Measurements from ENCODE around the gene CGNL1. TPM values are rescaled to one million over a fixed set of nuclear protein-coding genes. Genes with fewer than 3 reads are reported as not detected.

CGNL1 gene
- total RNA-seq, 1 donor: under 0.01 TPM

DNA sequence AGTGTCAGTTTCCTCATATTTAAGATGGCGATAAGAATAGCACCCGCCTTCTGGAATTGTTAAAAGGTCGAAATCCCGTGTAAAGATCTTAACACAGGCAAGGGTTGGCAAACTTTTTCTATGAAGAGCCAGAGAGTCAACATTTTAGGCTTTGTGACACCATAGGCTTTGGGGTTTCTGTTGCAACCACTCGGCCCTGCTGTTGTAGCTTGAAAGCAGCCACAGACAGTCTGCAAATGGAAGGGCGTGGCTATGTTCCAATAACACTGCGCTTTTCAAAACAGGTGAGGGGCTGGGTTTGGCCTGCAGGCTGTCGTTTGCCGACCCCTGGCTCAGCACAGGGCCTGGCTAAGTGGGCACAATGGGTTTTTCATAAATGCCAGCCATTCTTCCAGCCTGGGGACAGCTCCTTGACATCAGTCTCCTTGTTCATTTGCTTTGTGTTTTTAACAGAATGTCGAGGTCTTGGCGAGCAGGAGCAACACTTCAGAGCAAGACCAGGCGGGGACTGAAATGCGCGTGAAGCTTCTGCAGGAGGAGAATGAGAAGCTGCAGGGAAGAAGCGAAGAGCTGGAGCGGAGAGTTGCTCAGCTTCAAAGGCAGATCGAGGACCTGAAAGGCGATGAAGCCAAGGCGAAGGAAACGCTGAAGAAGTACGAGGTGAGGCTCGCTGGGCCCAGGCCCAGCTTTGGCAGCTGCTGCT, 140.2 kb downstream of the CGNL1 start:
- DNase-seq (ENCODE audit: low read depth in 2 of 3, low spot score in 2 of 3): no peak

DNA sequence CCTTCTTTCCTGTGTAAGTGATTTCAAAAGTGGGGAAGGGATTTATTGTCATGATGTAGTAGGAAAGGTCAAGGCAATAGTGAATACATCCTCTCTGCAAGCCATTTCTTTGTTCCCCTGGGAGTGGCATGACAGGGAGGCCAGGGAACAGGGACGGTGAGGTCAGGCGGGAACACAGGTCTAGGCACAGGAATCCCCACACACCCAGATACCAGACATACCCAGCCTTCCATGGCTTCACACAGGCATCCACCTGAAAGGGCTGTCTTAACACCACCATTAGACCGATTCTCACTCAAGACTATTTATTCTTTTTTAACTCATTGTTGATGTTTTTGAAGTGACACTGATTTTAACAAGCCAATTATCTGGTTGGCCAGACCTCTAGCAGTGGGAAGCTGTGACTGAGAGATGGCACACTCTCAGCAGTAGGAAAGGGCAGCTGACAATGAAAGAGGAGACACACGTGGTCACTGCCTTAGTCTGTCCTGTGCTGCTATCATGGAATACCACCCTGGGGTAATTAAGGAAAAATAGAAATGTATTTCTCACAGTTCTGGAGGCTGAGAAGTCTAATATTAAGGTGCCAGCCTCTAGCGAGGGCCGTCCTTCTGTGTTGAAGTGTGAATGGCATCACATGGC, 140.8 kb downstream of the CGNL1 start:
- DNase-seq (ENCODE audit: low read depth in 2 of 3, low spot score in 2 of 3): no peak

DNA sequence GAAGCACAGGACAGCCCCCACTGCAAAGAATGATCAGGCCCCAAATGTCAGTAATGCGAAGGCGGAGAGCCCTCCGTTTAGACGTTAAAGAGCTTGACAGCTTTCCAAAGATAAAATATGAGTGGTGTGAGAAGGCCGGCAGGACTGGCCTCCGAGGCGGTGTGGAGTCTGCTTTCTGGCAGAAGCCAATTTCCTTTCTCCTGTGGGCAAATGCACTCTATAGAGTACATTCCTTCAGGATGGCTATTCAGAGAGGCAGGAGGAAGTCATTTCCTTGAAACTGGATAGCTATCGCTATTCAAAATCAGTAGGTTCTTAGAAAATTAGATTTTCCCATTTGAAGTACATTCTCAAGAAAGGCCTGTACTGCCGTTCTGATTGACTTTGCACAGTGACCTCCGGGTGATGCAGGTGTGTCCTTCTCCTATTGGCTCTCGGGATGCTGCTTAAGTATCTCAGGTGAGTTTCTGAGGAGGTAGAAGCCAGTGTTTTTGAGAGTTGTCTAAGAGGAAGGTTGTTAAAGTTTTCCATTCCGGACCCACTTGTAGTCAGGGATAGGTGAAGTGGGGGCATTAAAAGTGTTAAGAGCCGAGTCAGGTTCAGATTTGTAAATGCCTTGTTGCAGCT, 142.6 kb downstream of the CGNL1 start:
- no peak for DNase-seq (ENCODE audit: low read depth in 2 of 3, low spot score in 2 of 3)

DNA sequence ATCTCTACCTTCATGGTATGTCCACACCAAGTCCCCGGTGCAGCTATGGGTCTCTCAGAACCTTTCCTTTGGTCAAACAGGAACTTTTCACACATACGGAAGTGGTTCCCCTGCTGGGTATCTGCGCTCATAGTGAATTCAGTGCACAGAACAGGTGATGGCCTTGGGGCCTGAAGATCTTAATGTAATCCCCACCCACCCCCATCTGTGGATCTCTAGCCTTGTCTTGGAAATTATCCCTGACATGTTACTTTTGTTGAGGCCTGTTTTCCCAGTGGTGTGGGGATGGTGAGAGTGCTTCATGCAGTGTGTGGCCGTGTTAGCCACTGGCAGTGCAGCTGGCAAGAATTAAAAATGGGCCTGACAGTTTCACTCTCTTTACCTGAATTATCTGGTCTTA, 143.5 kb downstream of the CGNL1 start:
- DNase-seq (ENCODE audit: low read depth in 2 of 3, low spot score in 2 of 3): no peak

DNA sequence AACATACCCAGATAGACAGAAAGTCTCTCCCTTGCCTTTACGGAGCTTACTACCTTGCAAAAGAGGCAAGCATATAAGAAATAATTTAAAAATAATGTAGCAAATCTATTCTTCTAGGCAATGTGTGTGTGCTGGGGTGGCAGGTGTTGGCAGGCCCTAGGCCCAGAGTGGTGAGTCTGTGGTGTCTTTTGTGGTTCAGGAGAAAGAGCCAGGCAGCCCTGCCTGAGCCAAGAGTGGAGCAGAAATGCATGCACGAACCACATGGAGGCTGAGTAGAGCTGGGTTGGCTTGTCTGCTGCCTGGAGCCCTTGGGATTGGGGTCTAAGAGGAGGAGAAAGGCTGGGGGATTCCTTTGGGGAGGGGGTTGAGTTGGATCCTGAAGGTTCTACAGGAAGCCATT, 145.2 kb downstream of the CGNL1 start:
- no peak for DNase-seq (ENCODE audit: low read depth in 2 of 3, low spot score in 2 of 3)

DNA sequence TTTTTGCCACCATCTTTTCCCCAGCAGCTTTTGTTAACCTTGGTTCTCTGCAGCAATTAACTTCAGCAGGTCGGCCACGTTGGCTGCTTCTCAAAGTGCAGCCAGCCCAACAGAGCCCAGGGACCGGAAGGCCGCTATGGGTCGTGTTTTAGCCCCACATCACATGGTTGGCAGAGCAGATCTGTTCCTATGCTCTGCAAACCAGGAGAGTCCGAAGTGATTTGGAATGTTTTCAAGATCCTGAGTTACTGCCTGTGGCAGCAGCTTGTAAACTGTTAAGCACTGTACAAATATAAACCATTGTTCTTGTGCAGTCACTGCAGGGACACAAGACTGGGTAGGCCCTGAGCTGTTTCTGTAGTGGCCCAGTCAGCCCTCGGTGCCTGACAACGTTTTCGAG, 145.8 kb downstream of the CGNL1 start:
- no peak for DNase-seq (ENCODE audit: low read depth in 2 of 3, low spot score in 2 of 3)

DNA sequence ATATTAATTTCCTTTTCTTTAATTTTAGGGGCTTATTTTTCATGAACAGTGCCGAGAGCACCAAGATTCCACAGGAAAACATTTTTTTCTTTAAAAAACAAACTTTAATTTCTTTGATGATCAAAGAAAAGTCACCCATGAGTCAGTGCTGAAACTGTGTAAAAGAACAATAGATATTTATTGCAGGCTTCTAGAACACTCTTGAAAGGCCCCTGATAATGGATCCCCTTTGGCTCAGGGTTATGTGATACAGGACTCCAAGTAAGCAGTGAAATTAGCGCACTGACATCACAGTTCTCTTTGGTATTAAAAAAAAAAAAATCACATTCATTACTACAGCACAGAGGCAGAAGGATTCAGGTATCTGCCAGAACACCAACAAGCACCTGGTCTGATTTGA, 149.3 kb downstream of the CGNL1 start:
- no peak for DNase-seq (ENCODE audit: low read depth in 2 of 3, low spot score in 2 of 3)

DNA sequence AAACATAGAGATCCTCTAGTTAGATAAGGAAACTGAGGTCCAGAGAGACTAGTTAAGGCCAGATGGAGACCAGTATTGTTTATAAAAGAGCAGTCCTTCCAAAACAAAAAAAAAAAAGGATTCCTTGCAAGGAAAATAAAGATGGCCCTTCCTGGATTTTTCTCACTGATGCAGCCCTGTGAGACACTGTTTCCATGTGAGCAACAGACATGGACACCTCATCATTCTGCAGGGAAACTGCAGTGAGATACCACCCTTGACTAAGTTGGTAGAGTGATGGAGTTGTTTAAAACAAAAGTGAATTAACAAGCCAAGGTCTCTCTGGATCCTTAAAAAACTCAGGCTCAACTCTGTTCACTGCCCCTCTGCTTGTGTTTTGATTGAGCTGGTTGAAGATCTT, 149.8 kb downstream of the CGNL1 start:
- DNase-seq (ENCODE audit: low read depth in 2 of 3, low spot score in 2 of 3): no peak

DNA sequence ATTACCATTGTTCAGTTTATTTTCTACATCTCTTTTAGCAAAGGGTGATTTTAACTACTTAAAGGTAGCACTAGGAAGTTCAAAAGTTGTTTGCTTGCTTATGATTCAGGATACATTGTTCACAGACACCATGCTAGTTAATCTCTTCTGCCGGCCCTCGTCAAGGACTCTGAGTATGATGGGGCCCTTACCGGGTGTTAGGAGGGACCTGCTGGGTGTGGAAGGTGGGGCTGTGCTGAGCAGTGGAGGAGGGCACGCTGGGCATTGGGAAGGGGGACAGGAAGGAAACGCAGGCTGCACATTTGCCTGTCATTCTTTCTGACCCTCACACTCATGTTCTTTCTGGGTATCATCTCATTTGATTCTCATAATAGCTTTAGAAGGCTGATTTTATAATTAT, 150.3 kb downstream of the CGNL1 start:
- DNase-seq (ENCODE audit: low read depth in 2 of 3, low spot score in 2 of 3): no peak

DNA sequence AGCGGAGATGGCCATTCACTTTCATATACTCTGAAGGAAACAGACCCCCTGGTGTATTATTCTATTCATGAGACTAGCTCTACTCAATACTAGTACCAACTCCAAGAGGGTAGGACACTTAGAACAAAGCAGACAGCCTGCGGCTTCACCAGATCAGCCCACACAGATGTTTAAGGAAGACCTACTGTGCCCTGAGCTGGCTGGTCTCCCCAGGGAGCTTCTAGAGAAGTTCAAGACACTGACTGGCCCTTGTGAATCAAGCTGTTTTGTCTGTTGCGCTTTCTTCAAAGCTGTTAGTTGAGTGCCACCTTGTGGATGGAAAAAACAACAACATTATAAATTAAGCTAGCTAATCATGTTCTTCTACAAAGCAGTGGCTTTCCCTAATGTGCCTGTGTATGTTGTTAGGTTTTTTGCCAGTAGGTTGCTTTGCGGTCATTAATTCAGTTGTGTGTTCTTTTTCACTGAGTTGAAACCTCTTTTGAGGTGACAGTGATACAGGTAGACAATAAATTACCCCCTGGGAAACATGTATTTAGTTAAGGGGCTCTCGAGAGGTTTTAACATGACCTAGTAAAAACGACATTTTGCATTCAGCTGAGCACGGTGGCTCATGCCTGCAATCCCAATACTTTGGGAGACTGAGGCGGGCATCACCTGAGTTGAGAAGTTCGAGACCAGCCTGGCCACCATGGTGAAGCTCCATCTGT, 151.2 kb downstream of the CGNL1 start:
- DNase-seq (ENCODE audit: low read depth in 2 of 3, low spot score in 2 of 3): peak; percentile 5 to 87 (median 66)

DNA sequence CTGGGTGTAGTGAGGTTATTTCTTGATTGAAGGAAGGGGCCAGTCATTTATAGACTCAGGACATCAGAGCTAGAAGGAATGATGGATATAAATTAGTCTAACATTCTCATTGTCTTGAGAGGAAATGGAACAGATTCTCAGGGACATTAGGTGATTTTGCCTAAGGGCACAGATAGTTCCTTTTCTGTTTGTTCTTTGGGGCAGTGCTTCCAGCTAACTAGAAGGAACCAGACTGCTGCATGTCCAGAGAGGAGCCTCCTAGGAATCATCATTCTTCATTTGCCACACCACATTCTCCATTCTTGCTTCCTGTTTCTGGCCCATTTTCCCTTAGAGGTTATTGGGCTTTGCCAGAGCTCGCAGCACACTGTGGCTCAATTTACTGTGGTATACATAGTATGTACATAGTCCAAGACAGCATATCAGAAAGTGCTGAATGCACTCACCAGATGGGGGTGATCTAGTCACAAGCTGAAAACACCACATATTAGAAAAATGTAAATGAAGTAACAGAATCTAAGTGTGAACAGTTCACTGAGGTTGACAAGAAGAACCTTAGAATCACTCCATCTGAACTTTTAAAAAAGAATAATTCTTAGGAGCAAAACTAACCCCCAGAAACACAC, 152.7 kb downstream of the CGNL1 start:
- DNase-seq (ENCODE audit: low read depth in 2 of 3, low spot score in 2 of 3): no peak

DNA sequence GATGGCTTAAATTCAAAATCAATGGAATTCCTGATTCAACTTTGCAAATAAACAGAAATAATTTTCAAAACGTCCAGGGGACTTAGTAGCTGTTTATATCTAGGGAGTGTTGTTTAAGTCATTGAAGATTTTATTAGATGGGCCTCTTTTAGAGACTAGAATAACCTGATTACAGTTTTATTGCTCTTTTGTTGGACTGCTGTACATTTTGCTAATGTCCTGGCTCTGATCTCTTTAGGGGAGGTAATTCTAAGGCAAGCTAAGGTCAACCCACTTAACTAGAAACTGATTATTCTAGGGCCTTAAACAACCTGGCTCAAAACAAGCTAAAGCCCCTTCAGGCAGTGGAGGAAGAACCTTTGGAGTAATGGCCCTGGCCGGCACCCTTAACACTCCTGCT, 153.4 kb downstream of the CGNL1 start:
- DNase-seq (ENCODE audit: low read depth in 2 of 3, low spot score in 2 of 3): no peak

DNA sequence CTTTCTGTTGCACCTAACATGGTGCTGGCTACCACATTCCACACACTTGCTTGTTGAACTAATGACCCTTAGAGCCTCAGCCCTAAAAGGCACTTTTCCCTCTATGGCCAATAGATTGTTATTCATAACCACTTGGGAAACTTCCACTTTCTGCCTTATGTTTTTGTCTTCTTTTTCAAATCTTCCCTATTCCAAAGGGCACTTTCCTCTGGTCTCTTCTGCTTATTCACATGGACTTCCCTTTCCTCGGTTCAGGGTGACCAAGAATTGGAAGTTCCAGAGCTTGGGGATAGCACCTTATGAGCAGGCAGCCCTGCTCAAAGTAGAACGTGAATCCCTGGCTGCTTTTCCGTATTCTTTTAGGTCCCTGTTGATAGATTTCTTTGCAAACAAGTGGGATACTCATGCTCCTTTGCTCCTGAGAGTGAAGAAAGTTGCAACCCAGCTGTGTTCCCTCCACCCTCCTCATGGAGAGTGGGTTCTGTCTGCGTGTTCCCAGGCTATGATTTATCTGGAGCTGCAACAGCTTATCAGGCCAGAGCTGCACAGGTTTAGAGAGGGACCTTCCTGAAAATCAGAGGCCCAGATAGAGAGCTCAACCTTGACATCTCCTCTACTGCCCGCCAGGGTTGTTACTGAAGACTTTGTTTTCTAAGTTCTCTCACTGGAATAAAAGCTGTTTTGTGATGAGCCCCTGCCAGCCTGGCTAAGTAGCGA, 156.6 kb downstream of the CGNL1 start:
- DNase-seq (ENCODE audit: low read depth in 2 of 3, low spot score in 2 of 3): no peak

DNA sequence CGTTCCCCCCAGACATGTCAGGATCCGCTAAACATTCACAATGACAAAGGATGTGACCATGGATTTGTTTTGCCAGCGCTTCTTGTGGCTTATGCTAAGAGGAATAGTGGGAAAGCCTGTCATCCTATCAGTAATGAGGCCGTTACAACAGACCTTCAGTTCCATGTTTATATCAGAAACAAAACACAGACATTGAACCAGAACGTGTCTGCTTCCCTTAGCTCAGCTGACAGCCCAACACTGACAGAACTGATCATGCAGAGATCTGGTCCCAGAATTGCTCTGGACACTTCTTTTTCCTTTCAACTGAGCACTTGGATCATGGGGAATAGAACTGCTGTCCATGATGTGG, 157.1 kb downstream of the CGNL1 start:
- DNase-seq (ENCODE audit: low read depth in 2 of 3, low spot score in 2 of 3): no peak

DNA sequence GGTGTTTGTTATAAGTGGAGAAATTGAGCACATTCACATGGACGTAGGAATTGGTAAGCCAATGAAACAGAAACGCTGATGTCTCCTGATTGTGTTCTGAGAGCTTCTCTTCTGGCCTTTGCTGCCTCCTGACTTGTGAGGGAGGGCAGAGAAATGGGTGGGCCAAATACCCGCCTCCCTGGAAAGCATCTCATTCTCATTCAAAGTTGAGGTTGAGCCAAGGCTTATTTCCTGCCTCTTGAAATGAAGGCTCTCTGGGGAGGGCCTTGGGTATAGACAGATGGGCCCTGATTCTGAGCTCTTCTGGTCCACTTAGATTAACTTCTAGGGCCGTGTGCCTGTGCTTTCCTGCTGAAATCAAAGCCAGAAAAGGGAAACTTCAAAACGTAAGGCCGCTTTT, 158.0 kb downstream of the CGNL1 start:
- DNase-seq (ENCODE audit: low read depth in 2 of 3, low spot score in 2 of 3): no peak

DNA sequence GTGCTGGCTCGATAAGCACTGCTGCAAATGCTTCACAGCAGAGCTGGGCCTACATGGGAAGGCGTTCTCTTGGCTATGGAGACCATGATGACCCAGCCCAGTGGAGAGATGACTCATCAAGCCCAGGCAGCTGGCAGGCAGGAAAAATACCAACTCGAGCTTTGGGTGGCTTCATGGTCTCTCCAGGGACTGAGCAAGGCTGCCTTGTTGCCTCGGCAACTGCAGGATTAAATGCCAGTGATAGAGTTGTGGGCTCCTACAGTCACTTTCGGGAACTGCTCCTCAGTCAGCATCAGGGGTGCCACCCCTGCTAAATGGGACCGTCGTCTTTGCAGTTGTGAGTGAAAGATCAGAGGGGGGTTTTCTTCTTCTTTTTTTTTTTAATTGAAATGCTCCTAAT, 160.8 kb downstream of the CGNL1 start:
- DNase-seq (ENCODE audit: low read depth in 2 of 3, low spot score in 2 of 3): peak in 1 of 3 donors; percentile 26

DNA sequence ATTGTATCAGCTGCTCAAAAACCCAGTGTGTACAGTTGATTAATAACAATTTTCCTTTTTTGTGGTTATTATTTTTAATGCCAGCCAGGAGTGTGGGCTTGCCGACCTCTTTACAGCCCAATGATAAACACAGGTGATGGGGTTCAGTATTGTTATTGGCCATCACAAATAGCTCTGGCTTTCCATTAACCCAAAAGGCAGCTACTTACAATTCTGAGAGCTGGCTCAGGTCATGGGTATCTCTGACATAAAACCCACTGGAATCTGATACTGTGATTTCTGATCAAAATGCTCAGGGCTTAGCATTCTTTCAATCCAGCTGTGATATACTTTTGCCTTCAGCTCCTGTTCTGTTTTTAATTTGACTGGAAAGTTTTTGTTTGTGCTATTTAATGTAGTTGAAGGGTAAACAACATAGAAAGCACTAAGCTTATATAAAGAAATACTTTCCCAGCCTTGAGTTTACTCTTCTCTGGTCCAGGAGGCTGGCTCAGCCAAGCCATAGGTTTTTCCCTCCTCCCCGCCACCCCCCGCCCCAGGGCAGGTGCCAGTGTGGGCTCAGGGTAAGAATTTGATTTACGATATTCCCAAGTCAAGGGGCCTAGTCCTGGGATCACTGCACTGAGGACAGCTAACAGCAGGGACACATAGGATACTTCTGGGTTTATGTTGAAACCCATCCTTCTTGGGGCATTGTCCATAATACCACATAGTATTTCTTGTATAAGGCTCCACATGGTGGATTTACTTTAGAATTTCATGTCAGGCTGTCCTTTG, 161.4 kb downstream of the CGNL1 start:
- DNase-seq (ENCODE audit: low read depth in 2 of 3, low spot score in 2 of 3): no peak

DNA sequence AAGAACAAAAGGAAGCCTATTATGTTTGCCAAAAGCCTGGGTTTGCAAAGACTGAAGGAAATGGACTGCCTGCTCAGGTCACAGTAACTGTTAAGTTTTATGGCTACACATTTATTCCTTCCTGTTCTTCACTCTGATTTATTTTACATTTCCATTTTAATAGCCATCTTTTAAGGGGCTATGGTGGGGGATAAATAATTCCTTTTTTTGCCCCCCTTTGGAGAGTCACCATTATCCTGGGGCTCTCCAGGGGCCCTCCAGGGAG, 161.9 kb downstream of the CGNL1 start:
- no peak for DNase-seq (ENCODE audit: low read depth in 2 of 3, low spot score in 2 of 3)

DNA sequence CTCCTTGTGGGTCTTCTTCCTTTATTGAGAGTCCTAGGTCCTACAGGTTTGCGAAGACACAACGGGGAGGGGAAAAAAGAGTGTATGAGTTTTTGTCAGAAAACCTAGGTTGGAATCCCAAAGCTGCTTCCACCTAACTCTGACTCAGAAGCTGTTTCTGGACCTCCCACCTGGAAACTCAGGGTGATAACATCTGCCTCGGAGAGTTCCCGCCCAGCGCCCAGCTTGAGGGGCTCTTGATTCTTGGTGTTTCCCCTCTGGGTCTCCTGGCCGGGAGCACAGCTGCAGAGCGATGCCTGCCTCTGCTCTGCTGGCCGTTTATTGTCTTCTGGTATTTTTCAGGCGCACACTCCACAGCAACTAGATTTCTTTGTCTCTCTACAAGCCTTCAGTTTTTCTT, 162.5 kb downstream of the CGNL1 start:
- DNase-seq (ENCODE audit: low read depth in 2 of 3, low spot score in 2 of 3): no peak

DNA sequence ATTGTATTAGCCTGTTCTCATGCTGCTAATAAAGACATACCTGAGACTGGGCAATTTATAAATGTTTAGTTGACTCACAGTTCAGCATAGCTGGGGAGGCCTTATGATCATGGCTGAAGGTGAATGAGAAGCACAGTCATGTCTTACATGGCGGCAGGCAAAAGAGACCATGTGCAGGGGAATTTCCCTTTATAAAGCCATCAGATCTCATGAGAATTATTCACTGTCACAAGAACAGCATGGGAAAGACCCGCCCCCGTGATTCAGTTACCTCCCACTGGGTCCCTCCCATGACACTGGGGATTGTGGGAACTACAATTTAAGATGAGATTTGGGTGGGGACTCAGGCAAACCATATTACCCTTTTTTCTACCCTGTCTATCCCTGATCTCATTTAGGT, 163.9 kb downstream of the CGNL1 start:
- no peak for DNase-seq (ENCODE audit: low read depth in 2 of 3, low spot score in 2 of 3)
